Prostate gland (tissue), 2 donors: Measurements from ENCODE around the gene COL7A1. TPM values are rescaled to one million over a fixed set of nuclear protein-coding genes. Genes with fewer than 3 reads are reported as not detected.

Source experiments
- DNase-seq: peaks from one replicate; pipeline ENCODE4 v3.0.0-alpha.2; 2019; ENCODE audit warnings: low spot score
- H3K27ac ChIP-seq, 2 donors: fragments of 200-600 bp; sonication (generic); 2 replicates each; pipeline ENCODE4 v1.5.1; 2017 to 2019
- H3K27me3 ChIP-seq: fragments of 200-600 bp; sonication (generic); replicated peaks from 2 replicates; pipeline ENCODE4 v1.5.1; 2019; ENCODE audit not compliant: insufficient read depth
- H3K36me3 ChIP-seq, 2 donors: fragments of 200-600 bp; sonication (generic); 1 replicate in 1 of 2; 2 replicates in 1 of 2; pipeline versions ENCODE4 v1.5.1 to v1.8.1; 2017 to 2019
- H3K4me1 ChIP-seq: fragments of 200-600 bp; sonication (generic); replicated peaks from 2 replicates; pipeline ENCODE4 v1.5.1; 2019
- H3K4me3 ChIP-seq, 2 donors: fragments of 200-600 bp; sonication (generic); 2 replicates each; pipeline ENCODE4 v1.5.1; 2017 to 2019
- H3K9me3 ChIP-seq: fragments of 200-600 bp; sonication (generic); 2 replicates; pipeline ENCODE4 v1.5.1; 2017
- CTCF ChIP-seq, 4 experiments: fragments of 200-600 bp in 2 of 4; fragments of 450-650 bp in 2 of 4; sonication (generic) in 2 of 4; IDR thresholded peaks; 1 replicate in 3 of 4; 2 replicates in 1 of 4; pipeline ENCODE4 v1.5.1; 2016 to 2019; ENCODE audit warnings: antibody characterized with exemption in 4 of 4, mild to moderate bottlenecking in 2 of 4, moderate library complexity in 2 of 4
- POLR2A ChIP-seq: fragments of 450-650 bp; IDR thresholded peaks from one replicate; pipeline ENCODE4 v1.6.1; 2016; ENCODE audit warnings: antibody characterized with exemption, mild to moderate bottlenecking
- POLR2AphosphoS5 ChIP-seq: sonication (generic); formaldehyde crosslinking; IDR thresholded peaks from one replicate; pipeline ENCODE4 v1.6.1; 2017; ENCODE audit warnings: antibody characterized with exemption
- WGBS: methylation state at CpG from one replicate; pipeline ENCODE4 v1.1.5; 2018; 5-methylcytosine and 5-hydroxymethylcytosine counted together
- intact Hi-C: fragments of 100-400 bp; cut with DNase I; formaldehyde crosslinking; loops from one replicate; pipeline ENCODE4 v1.14.2; 2022
- total RNA-seq, 2 donors: library from RNA; depleted of rRNA; stranded (reverse); fragments of >200 nt; gene quantifications; one replicate each; pipeline ENCODE4 v1.1.0, GENCODE V29; 2016

The COL7A1 gene
- total RNA-seq, 2 donors from 2014 or later: 84.8 to 92.6 TPM

- H3K27ac ChIP-seq: peak within 1 kb of the TSS; percentile 68 to 74
Measured at GRCh38 chr3:48556796-48557626, 38.1 kb downstream of the COL7A1 start, which contains the start of gene PFKFB4. PFKFB4 (minus strand) TSS chr3:48556803; CDS start chr3:48556777, 26 bp downstream.

GRCh38 chr3:48555949-48556795 is 39.0 kb downstream of the COL7A1 start:
- Histone ChIP-seq H3K27ac (peak overlapping the region; percentile 68 to 74), H3K36me3 (no peaks in the 10 kb centered on the region), H3K9me3 (no peaks in the 10 kb centered on the region), H3K4me3 (peak overlapping the region; percentile 42 to 54), H3K4me1 (peaks cover 5% of the 10 kb centered on the region), H3K27me3 (no peaks in the 10 kb centered on the region)
- DNase-seq: peak; percentile 28
- 13% methylated on average over 29 of the region's 29 CpGs for WGBS
- no peak for TF ChIP-seq POLR2AphosphoS5
- TF ChIP-seq POLR2A: peak; percentile 48
- TF ChIP-seq CTCF (IDR thresholded peaks at IDR 0.05): no peak
- intact Hi-C loops: loop anchor here (5.0 to 10.0 kb wide), 4 partner anchors 41 to 281 kb away; partner anchors contain the start of genes COL7A1 and NCKIPSD

More at GRCh38 chr3:48556796-48557626, 38.1 kb downstream of the COL7A1 start, which contains the start of gene PFKFB4:
- H3K36me3 ChIP-seq: no peaks in the 10 kb centered on the region
- TF ChIP-seq CTCF (IDR thresholded peaks at IDR 0.05) (peak in 2 of 4 experiments; percentile 45 to 47), POLR2A (peak; percentile 9), POLR2AphosphoS5 (peak; percentile 98)
- no peaks in the 10 kb centered on the region for H3K9me3 ChIP-seq
- peaks cover 5% of the 10 kb centered on the region for H3K4me1 ChIP-seq
- WGBS: under 1% methylated on average over 53 of the region's 53 CpGs
- intact Hi-C loops: loop anchor here (5.0 to 10.0 kb wide), 4 partner anchors 40 to 282 kb away; partner anchors contain the start of genes COL7A1 and NCKIPSD
- DNase-seq: peak; percentile 99
- peak within 1 kb of the TSS; percentile 42 to 54 for H3K4me3 ChIP-seq
- no peaks in the 10 kb centered on the region for H3K27me3 ChIP-seq

GRCh38 chr3:48555231-48555948 is 39.7 kb downstream of the COL7A1 start:
- Histone ChIP-seq H3K4me3 (no peak overlapping the region), H3K4me1 (peaks cover 5% of the 10 kb centered on the region), H3K27ac (peak overlapping the region in 1 of 2 donors; percentile 74), H3K36me3 (no peaks in the 10 kb centered on the region), H3K9me3 (no peaks in the 10 kb centered on the region), H3K27me3 (no peaks in the 10 kb centered on the region)
- WGBS: 78% methylated on average over 10 of the region's 10 CpGs
- intact Hi-C loops: loop anchor here (5.0 to 10.0 kb wide), 4 partner anchors 42 to 281 kb away; partner anchors contain the start of genes COL7A1 and NCKIPSD
- TF ChIP-seq POLR2A (no peak), CTCF (IDR thresholded peaks at IDR 0.05) (no peak), POLR2AphosphoS5 (no peak)
- DNase-seq: no peak

GRCh38 chr3:48553886-48554845 is 41.0 kb downstream of the COL7A1 start:
- intact Hi-C loops: loop anchor here (10.0 kb wide), 1 partner anchor 279 kb away; no protein-coding TSS in a partner anchor
- no peak overlapping the region for H3K27ac ChIP-seq
- 88% methylated on average over 14 of the region's 14 CpGs for WGBS

More at GRCh38 chr3:48553886-48554845, 41.0 kb downstream of the COL7A1 start:
- Histone ChIP-seq H3K4me3 (no peak overlapping the region), H3K36me3 (no peaks in the 10 kb centered on the region), H3K9me3 (no peaks in the 10 kb centered on the region), H3K27me3 (no peaks in the 10 kb centered on the region), H3K4me1 (peaks cover 5% of the 10 kb centered on the region)
- no peak for DNase-seq
- no peak for TF ChIP-seq CTCF (IDR thresholded peaks at IDR 0.05)
- TF ChIP-seq POLR2A: no peak
- TF ChIP-seq POLR2AphosphoS5: no peak
